T-cell (primary cell): ENCODE results near the gene SCAPER. TPM values are rescaled to one million over a fixed set of nuclear protein-coding genes. Genes with fewer than 3 reads are reported as not detected.

Source experiments
- ATAC-seq, 4 experiments: fragments of 200-7000 bp in 3 of 4; fragments of 150-1000 bp in 1 of 4; cut with Tn5 transposase; replicated peaks in 1 of 4; 1 replicate in 3 of 4; 2 replicates in 1 of 4; pipeline ENCODE4 v1.10.0; 2021; ENCODE audit warnings: moderate library complexity in 3 of 4, mild to moderate bottlenecking in 2 of 4, moderate number of reproducible peaks in 1 of 4
- CTCF ChIA-PET, 2 donors: fragments of 300-600 bp; sonication (Branson Sonifier 250); formaldehyde crosslinking; loops; one replicate each; lab custom pipeline; 2022; ENCODE audit warnings: antibody characterized with exemption in 2 of 2; lab: Charles Lee
- POLR2A ChIA-PET, 2 donors: fragments of 300-600 bp; sonication (Branson Sonifier 250); formaldehyde crosslinking; loops; one replicate each; lab custom pipeline; 2022; ENCODE audit warnings: antibody characterized with exemption in 2 of 2; lab: Charles Lee
- DNase-seq, 35 experiments: peaks; one replicate each; pipeline versions ENCODE4 v3.0.0 to v3.0.0-alpha.2; 2013 to 2023
- H3K27ac ChIP-seq: one replicate; pipeline ENCODE4 v1.5.1; 2013; ENCODE audit warnings: low read length
- H3K27me3 ChIP-seq, 2 experiments: replicated peaks in 1 of 2; 1 replicate in 1 of 2; 2 replicates in 1 of 2; pipeline versions ENCODE4 v1.6.1 to v1.7.0; 2013; ENCODE audit warnings: low read length in 1 of 2, mixed read lengths in 1 of 2; ENCODE audit not compliant: control insufficient read depth in 2 of 2, insufficient read depth in 2 of 2; ENCODE audit errors: extremely low read depth in 1 of 2
- H3K36me3 ChIP-seq, 2 donors: 1 replicate in 1 of 2; 2 replicates in 1 of 2; pipeline versions ENCODE4 v1.6.1 to v1.7.0; 2013; ENCODE audit warnings: low read length in 1 of 2; ENCODE audit not compliant: control insufficient read depth in 2 of 2, insufficient read depth in 1 of 2; ENCODE audit errors: extremely low read depth in 1 of 2
- H3K4me1 ChIP-seq, 2 experiments: 1 replicate in 1 of 2; 2 replicates in 1 of 2; pipeline versions ENCODE4 v1.6.1 to v1.7.0; 2013; ENCODE audit warnings: low read length in 2 of 2, mixed read lengths in 1 of 2; ENCODE audit not compliant: insufficient read depth in 2 of 2, control insufficient read depth in 1 of 2; ENCODE audit errors: extremely low read depth in 1 of 2
- H3K4me3 ChIP-seq, 2 donors: 1 replicate in 1 of 2; 2 replicates in 1 of 2; pipeline versions ENCODE4 v1.5.1 to v1.7.0; 2013; ENCODE audit warnings: mild to moderate bottlenecking in 2 of 2, low read length in 1 of 2, moderate library complexity in 1 of 2; ENCODE audit not compliant: control insufficient read depth in 1 of 2; ENCODE audit errors: extremely low read depth in 1 of 2
- H3K9me3 ChIP-seq: 2 replicates; pipeline ENCODE4 v1.7.0; 2013
- H3K27ac Mint-ChIP-seq, 2 donors: one replicate each; pipeline ENCODE4 v1.8.0; 2020 to 2021; ENCODE audit warnings: mild to moderate bottlenecking in 2 of 2, mixed read lengths in 2 of 2
- H3K27me3 Mint-ChIP-seq, 2 donors: one replicate each; pipeline ENCODE4 v1.8.0; 2021 to 2022; ENCODE audit warnings: mixed read lengths in 2 of 2
- H3K36me3 Mint-ChIP-seq: one replicate; pipeline ENCODE4 v1.8.0; 2021; ENCODE audit warnings: mixed read lengths
- H3K4me1 Mint-ChIP-seq, 3 donors: one replicate each; pipeline ENCODE4 v1.8.0; 2020 to 2022; ENCODE audit warnings: mixed read lengths in 3 of 3, mild to moderate bottlenecking in 1 of 3
- H3K4me3 Mint-ChIP-seq, 3 donors: one replicate each; pipeline ENCODE4 v1.8.0; 2020 to 2022; ENCODE audit warnings: mild to moderate bottlenecking in 3 of 3, mixed read lengths in 3 of 3, moderate library complexity in 3 of 3
- H3K9me3 Mint-ChIP-seq, 3 donors: one replicate each; pipeline ENCODE4 v1.8.0; 2020 to 2022; ENCODE audit warnings: mixed read lengths in 3 of 3
- WGBS: methylation state at CpG from one replicate; pipeline ENCODE4 v1.1.5; 2013; ENCODE audit warnings: missing lambda C conversion rate; ENCODE audit not compliant: insufficient coverage; 5-methylcytosine and 5-hydroxymethylcytosine counted together
- total RNA-seq, 35 experiments: library from RNA in 6 of 35; stranded (reverse) in 6 of 35; fragments of 120-200 nt in 1 of 35; gene quantifications; one replicate each; pipeline versions ENCODE4 v1.2.1 to v1.2.4 and lab custom pipeline; 2013 to 2026

SCAPER gene
- total RNA-seq, 5 donors from 2014 or later (not counting 1 experiment from before 2014, with no cell fraction given), result 32.5 to 59.4 (median 44.1) TPM

DNA sequence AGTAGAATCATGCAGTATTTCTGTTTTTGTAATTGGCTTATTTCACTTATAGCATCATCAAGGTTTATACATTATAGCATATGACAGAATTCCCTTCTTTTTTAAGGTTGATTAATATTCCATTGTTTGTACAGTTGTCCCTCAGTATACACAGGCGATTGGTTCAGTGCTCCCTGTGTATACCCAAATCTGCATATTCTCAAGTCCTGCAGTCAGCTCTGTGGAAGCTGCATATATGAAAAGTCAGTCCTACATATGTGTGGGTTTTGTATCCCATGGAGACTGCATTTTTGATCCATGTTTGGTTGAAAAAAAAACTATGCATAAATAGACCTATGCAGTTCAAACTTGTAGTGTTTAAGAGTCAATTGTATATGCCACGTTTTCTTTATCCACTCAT lies 440.9 kb downstream of the SCAPER start:
- Mint-ChIP-seq H3K4me3 (no peak overlapping the region), H3K27me3 (no peaks in the 10 kb centered on the region), H3K36me3 (peaks cover 78% of the 10 kb centered on the region), H3K9me3 (peaks cover 10 to 38% (median 23%) of the 10 kb centered on the region in 3 donors), H3K4me1 (no peaks in the 10 kb centered on the region), H3K27ac (no peak overlapping the region)
- H3K36me3 ChIP-seq, result peaks cover 0 to 10% of the 10 kb centered on the region in 2 donors
- ATAC-seq, result no peak
- H3K27me3 ChIP-seq, result no peaks in the 10 kb centered on the region
- DNase-seq, result no peak
- ChIA-PET POLR2A (no interaction called here), CTCF (interaction anchor here in 1 of 2 donors (0.5 kb wide), 1 partner anchor 1929 kb away, joined by 3 read pairs; no protein-coding TSS in a partner anchor)
- H3K4me3 ChIP-seq, result no peak overlapping the region
- H3K4me1 ChIP-seq, result peaks cover 0 to 2% of the 10 kb centered on the region in 2 experiments
- no peak overlapping the region for H3K27ac ChIP-seq
- WGBS, result no CpG with 5 or more reads among the region's 2 CpGs
- peaks cover 4% of the 10 kb centered on the region for H3K9me3 ChIP-seq

DNA sequence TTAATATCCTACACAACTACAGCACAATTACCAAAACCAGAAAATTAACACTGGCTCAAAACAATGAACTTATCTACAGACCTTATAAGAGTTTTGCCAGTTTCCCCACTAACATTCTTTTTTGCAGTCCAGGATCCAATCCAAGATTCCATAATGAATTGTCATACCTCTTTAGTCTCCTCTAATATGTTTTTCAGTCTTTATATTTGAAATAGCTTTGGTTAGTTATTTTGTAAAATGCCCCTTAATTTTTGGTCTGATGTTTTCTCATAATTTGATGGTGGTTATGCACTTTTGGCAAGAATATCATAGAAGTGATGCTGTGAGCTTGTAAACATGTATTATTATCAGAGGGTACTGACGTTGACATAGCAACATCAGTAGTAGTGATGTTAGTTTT lies 444.3 kb downstream of the SCAPER start:
- no peak overlapping the region for H3K4me3 Mint-ChIP-seq
- H3K27ac ChIP-seq, result no peak overlapping the region
- no peak overlapping the region for H3K27ac Mint-ChIP-seq
- no CpG with 5 or more reads among the region's 1 CpG for WGBS
- H3K9me3 ChIP-seq, result peaks cover 1% of the 10 kb centered on the region
- ChIA-PET CTCF (no interaction called here), POLR2A (no interaction called here)
- DNase-seq (no peak), ATAC-seq (no peak)
- H3K4me3 ChIP-seq, result no peak overlapping the region
- H3K27me3 ChIP-seq, result no peaks in the 10 kb centered on the region
- H3K27me3 Mint-ChIP-seq, result no peaks in the 10 kb centered on the region
- no peaks in the 10 kb centered on the region for H3K4me1 Mint-ChIP-seq
- peaks cover 0 to 4% of the 10 kb centered on the region in 2 donors for H3K36me3 ChIP-seq
- no peaks in the 10 kb centered on the region for H3K4me1 ChIP-seq
- H3K36me3 Mint-ChIP-seq, result peaks cover 52% of the 10 kb centered on the region
- peaks cover 4 to 10% (median 5%) of the 10 kb centered on the region in 3 donors for H3K9me3 Mint-ChIP-seq

DNA sequence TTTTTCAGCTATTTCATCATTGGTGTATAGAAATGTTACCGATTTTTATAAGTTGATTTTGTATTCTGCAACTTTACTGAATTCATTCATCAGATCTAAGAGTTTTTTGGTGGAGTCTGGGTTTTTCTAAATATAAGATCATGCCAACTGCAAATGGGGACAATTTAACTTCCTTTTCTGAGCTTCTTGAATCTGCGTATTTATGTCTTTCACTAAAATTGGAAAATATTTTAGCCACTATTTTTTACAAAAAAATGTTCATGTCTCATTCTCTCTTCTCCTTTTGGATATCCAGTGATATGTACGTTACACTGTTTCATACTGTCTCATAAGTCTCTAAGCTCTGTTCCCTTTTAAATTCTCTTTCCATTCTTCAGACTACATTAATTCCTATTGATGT lies 444.8 kb downstream of the SCAPER start:
- Mint-ChIP-seq H3K27me3 (no peaks in the 10 kb centered on the region), H3K4me1 (no peaks in the 10 kb centered on the region), H3K27ac (no peak overlapping the region), H3K36me3 (peaks cover 47% of the 10 kb centered on the region), H3K9me3 (peaks cover 0 to 5% (median 5%) of the 10 kb centered on the region in 3 donors), H3K4me3 (no peak overlapping the region)
- ATAC-seq (no peak), DNase-seq (no peak)
- Histone ChIP-seq H3K4me3 (no peak overlapping the region), H3K9me3 (no peaks in the 10 kb centered on the region), H3K36me3 (peaks cover 0 to 4% of the 10 kb centered on the region in 2 donors), H3K27me3 (no peaks in the 10 kb centered on the region), H3K27ac (no peak overlapping the region), H3K4me1 (no peaks in the 10 kb centered on the region)
- 90% methylated on average over 2 of the region's 3 CpGs for WGBS
- ChIA-PET POLR2A (no interaction called here), CTCF (no interaction called here)

DNA sequence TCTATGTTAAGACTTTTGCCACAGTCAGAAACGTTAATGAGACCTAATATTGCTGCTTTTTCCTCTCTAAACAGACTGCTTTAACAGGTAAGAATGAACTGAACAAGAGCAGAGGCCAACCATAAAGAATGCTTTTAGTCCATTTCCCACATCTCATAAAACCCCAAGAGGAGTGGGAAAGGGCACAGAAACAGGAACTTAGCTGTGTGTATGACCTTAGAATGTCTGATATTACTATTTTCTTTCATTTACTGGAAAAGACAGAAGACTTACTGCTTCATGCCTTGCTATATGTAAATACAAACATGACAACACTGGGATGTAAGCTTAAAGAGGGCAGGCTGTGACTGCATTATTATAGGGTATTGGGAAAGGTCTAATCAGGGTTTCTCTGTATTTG lies 453.6 kb downstream of the SCAPER start:
- H3K36me3 ChIP-seq, result peaks cover 0 to 3% of the 10 kb centered on the region in 2 donors
- ATAC-seq, result no peak

DNA sequence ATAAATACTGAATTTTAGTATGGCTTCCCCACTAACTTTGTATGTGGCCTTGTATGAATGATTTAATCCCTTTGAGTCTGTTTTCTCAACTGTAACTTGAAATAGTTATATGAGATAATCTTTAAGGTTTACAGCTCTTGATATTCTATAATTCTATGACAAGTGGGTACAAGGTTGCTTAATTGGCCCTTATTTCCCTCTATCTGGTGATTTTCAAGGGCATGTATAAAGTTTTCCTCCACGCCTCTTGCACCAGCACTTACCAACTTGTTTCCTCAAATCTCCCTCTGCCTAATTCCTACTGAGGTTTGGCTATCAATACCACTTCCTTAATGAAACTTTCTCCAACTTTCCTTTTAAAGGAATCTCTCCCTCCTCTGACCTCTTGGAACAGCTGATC lies 455.7 kb downstream of the SCAPER start:
- ChIA-PET CTCF (no interaction called here), POLR2A (no interaction called here)
- no peaks in the 10 kb centered on the region for H3K27me3 Mint-ChIP-seq
- H3K27ac Mint-ChIP-seq, result no peak overlapping the region
- no peak overlapping the region for H3K4me3 ChIP-seq
- H3K4me1 Mint-ChIP-seq, result no peaks in the 10 kb centered on the region
- WGBS, result 90% methylated on average over 1 of the region's 1 CpG
- no peaks in the 10 kb centered on the region for H3K4me1 ChIP-seq
- H3K9me3 ChIP-seq, result no peaks in the 10 kb centered on the region
- peaks cover 0 to 3% of the 10 kb centered on the region in 2 donors for H3K36me3 ChIP-seq
- no peak overlapping the region for H3K4me3 Mint-ChIP-seq
- DNase-seq (no peak), ATAC-seq (no peak)
- peaks cover 31% of the 10 kb centered on the region for H3K36me3 Mint-ChIP-seq
- no peaks in the 10 kb centered on the region for H3K27me3 ChIP-seq
- no peaks in the 10 kb centered on the region for H3K9me3 Mint-ChIP-seq
- no peak overlapping the region for H3K27ac ChIP-seq

More for the DNA sequence above, 453.6 kb downstream of the SCAPER start:
- no CpG with 5 or more reads among the region's 1 CpG for WGBS
- POLR2A ChIA-PET, result no interaction called here
- Histone ChIP-seq H3K4me1 (no peaks in the 10 kb centered on the region), H3K4me3 (no peak overlapping the region), H3K9me3 (no peaks in the 10 kb centered on the region), H3K27ac (no peak overlapping the region), H3K27me3 (no peaks in the 10 kb centered on the region)
- no peaks in the 10 kb centered on the region for H3K9me3 Mint-ChIP-seq
- no peak for DNase-seq
- no peaks in the 10 kb centered on the region for H3K4me1 Mint-ChIP-seq
- H3K27me3 Mint-ChIP-seq, result no peaks in the 10 kb centered on the region
- H3K36me3 Mint-ChIP-seq, result peaks cover 27% of the 10 kb centered on the region
- H3K27ac Mint-ChIP-seq, result no peak overlapping the region
- H3K4me3 Mint-ChIP-seq, result no peak overlapping the region
- CTCF ChIA-PET, result no interaction called here

DNA sequence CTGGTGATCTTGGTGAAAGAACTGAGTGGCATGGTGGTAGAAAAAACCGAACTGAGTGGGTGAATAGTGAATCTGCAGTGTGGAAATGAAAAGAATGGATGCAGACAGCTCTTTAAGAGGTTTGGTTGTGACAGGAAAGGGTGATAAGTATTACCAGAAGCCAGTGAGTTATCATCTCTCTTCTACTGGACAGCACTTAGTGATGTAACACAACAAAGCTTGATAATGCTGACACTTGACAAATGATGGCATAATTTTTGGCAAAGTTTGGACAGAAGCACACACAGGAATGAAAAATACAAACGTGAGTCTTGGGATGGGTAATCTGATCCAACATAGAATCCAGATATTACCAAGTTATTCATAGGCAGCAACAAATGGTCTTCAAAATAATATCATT lies 456.4 kb downstream of the SCAPER start:
- WGBS, result 60% methylated on average over 1 of the region's 2 CpGs

More for the DNA sequence above, 456.4 kb downstream of the SCAPER start:
- no peak overlapping the region for H3K4me3 Mint-ChIP-seq
- no peaks in the 10 kb centered on the region for H3K27me3 Mint-ChIP-seq
- H3K9me3 Mint-ChIP-seq, result no peaks in the 10 kb centered on the region
- H3K36me3 Mint-ChIP-seq, result peaks cover 32% of the 10 kb centered on the region
- Histone ChIP-seq H3K36me3 (peaks cover 0 to 3% of the 10 kb centered on the region in 2 donors), H3K4me1 (no peaks in the 10 kb centered on the region), H3K4me3 (no peak overlapping the region), H3K27ac (no peak overlapping the region), H3K27me3 (no peaks in the 10 kb centered on the region), H3K9me3 (no peaks in the 10 kb centered on the region)
- DNase-seq (no peak), ATAC-seq (no peak)
- no peaks in the 10 kb centered on the region for H3K4me1 Mint-ChIP-seq
- POLR2A ChIA-PET, result no interaction called here
- no peak overlapping the region for H3K27ac Mint-ChIP-seq
- CTCF ChIA-PET, result no interaction called here
